Activated CD4-positive, alpha-beta T cell treated with anti-CD3 and anti-CD28 coated beads for 36 hours (primary cell): ENCODE results near the gene LRRC70. TPM values are rescaled to one million over a fixed set of nuclear protein-coding genes. Genes with fewer than 3 reads are reported as not detected.

Experiments used
- total RNA-seq, 2 experiments: library from RNA; stranded (reverse); gene quantifications; one replicate each; pipeline ENCODE4 v1.2.3, GENCODE V29; 2021

Gene LRRC70
- total RNA-seq, 2 experiments from 2014 or later: 0.58 to 0.64 TPM

Other genes with a start within 250 kb of the LRRC70 start
- 10 to 100 TPM; 38.9 to 52.2 TPM for gene DIMT1, start 174.9 kb upstream of the LRRC70 start, total RNA-seq
- gene IPO11, start 166.1 kb upstream of the LRRC70 start, total RNA-seq: 10 to 100 TPM; 57.2 to 69.9 TPM